Neural progenitor cell (in vitro differentiated cells): ENCODE measurements around the gene CYP39A1.

Source experiments
- CTCF ChIP-seq: fragments of 200-600 bp; sonication (generic); IDR thresholded peaks from 2 replicates; pipeline ENCODE4 v1.5.1; 2017; ENCODE audit warnings: antibody characterized with exemption, mild to moderate bottlenecking
- EZH2 ChIP-seq: fragments of 200-600 bp; sonication (generic); IDR thresholded peaks from 2 replicates; pipeline ENCODE4 v1.6.1; 2017; ENCODE audit warnings: antibody characterized with exemption, mild to moderate bottlenecking, moderate library complexity
- EZH2phosphoT487 ChIP-seq: fragments of 200-600 bp; sonication (generic); IDR thresholded peaks from 2 replicates; pipeline ENCODE4 v1.6.1; 2017; ENCODE audit warnings: antibody characterized with exemption

- TF ChIP-seq CTCF (no peak), EZH2 (no peak), EZH2phosphoT487 (no peak)
These were observed 1.6 kb downstream of the CYP39A1 start for GRCh38 chr6:46651006-46651405.
